Keratinocyte (primary cell): Measurements from ENCODE around the gene PSD2. TPM values are rescaled to one million over a fixed set of nuclear protein-coding genes. Genes with fewer than 3 reads are reported as not detected.

Experiments
- DNase-seq: peaks from one replicate; pipeline ENCODE4 v3.0.0-alpha.2; 2011; ENCODE audit warnings: low read depth, missing footprints, low spot score
- FAIRE-seq: peaks from 2 replicates; lab custom pipeline; 2011; peaks lifted over from hg19 to GRCh38; lab: Jason Lieb, UNC
- H2AFZ ChIP-seq: 2 replicates; pipeline ENCODE4 v1.6.0; 2012; ENCODE audit warnings: low read length, control low read depth, inconsistent platforms; ENCODE audit not compliant: control insufficient read depth
- H3K27ac ChIP-seq: 2 replicates; pipeline ENCODE4 v1.5.1; 2011; ENCODE audit warnings: low read length; ENCODE audit not compliant: control insufficient read depth, insufficient read depth
- H3K27me3 ChIP-seq: 3 replicates; pipeline ENCODE4 v1.6.0; 2011; ENCODE audit warnings: low read length; ENCODE audit not compliant: control insufficient read depth, insufficient read depth; ENCODE audit errors: extremely low read depth
- H3K36me3 ChIP-seq, 2 experiments: 2 replicates in 1 of 2; 3 replicates in 1 of 2; pipeline ENCODE4 v1.5.1; 2011; ENCODE audit warnings: low read length in 2 of 2, mild to moderate bottlenecking in 1 of 2; ENCODE audit not compliant: control insufficient read depth in 2 of 2, insufficient read depth in 2 of 2; ENCODE audit errors: extremely low read depth in 1 of 2
- H3K4me1 ChIP-seq: 3 replicates; pipeline ENCODE4 v1.5.1; 2011; ENCODE audit warnings: low read length; ENCODE audit not compliant: control insufficient read depth, insufficient read depth; ENCODE audit errors: extremely low read depth
- H3K4me2 ChIP-seq: 3 replicates; pipeline ENCODE4 v1.6.0; 2011; ENCODE audit warnings: low read depth, low read length; ENCODE audit not compliant: control insufficient read depth, insufficient read depth; ENCODE audit errors: extremely low read depth
- H3K4me3 ChIP-seq, 3 experiments: fragments of 200-600 bp in 1 of 3; sonication (generic) in 1 of 3; 2 replicates in 2 of 3; 3 replicates in 1 of 3; pipeline ENCODE4 v1.5.1; 2011 to 2016; ENCODE audit warnings: low read length in 3 of 3, mild to moderate bottlenecking in 3 of 3, control low read depth in 2 of 3, inconsistent platforms in 1 of 3, low read depth in 1 of 3, mixed read lengths in 1 of 3, mixed run types in 1 of 3, moderate library complexity in 1 of 3; ENCODE audit not compliant: control insufficient read depth in 2 of 3, insufficient read depth in 2 of 3; ENCODE audit errors: extremely low read depth in 1 of 3
- H3K79me2 ChIP-seq: 2 replicates; pipeline ENCODE4 v1.6.0; 2012; ENCODE audit warnings: low read length; ENCODE audit not compliant: control insufficient read depth, insufficient read depth
- H3K9ac ChIP-seq: 3 replicates; pipeline ENCODE4 v1.6.0; 2011; ENCODE audit warnings: low read length; ENCODE audit not compliant: control insufficient read depth, insufficient read depth; ENCODE audit errors: extremely low read depth
- H3K9me1 ChIP-seq: 3 replicates; pipeline ENCODE4 v1.6.0; 2011; ENCODE audit warnings: low read length; ENCODE audit not compliant: control insufficient read depth, insufficient read depth; ENCODE audit errors: extremely low read depth
- H3K9me3 ChIP-seq: 2 replicates; pipeline ENCODE4 v1.5.1; 2012; ENCODE audit warnings: low read depth, low read length; ENCODE audit not compliant: control insufficient read depth
- H4K20me1 ChIP-seq: 3 replicates; pipeline ENCODE4 v1.6.0; 2011; ENCODE audit warnings: low read length; ENCODE audit not compliant: control insufficient read depth, insufficient read depth; ENCODE audit errors: extremely low read depth
- CTCF ChIP-seq, 3 experiments: IDR thresholded peaks in 1 of 3; conservative IDR thresholded peaks in 1 of 3; optimal IDR thresholded peaks in 1 of 3; 2 replicates in 2 of 3; 3 replicates in 1 of 3; pipeline versions ENCODE3 to v1.5.1; 2011; ENCODE audit warnings: low read length in 3 of 3, mild to moderate bottlenecking in 3 of 3, moderate library complexity in 2 of 3, control low read depth in 1 of 3, inconsistent platforms in 1 of 3; ENCODE audit not compliant: insufficient read depth in 2 of 3; ENCODE audit errors: extremely low read depth in 1 of 3
- EZH2 ChIP-seq: IDR thresholded peaks from one replicate; pipeline ENCODE4 v1.6.1; 2012; ENCODE audit warnings: inconsistent platforms, mild to moderate bottlenecking, low read length, moderate library complexity
- dilution Hi-C: fragments of 300-500 bp; cut with MboI; formaldehyde crosslinking; loops from one replicate; pipeline ENCODE4 v1.7.0; 2020; ENCODE audit warnings: low sequenced_read_pairs; ENCODE audit not compliant: extremely low pct_ligation_motif_present
- polyA plus RNA-seq, 5 experiments: library from polyadenylated mRNA; depleted of rRNA in 3 of 5; stranded (reverse) in 3 of 5; stranded (forward) in 1 of 5; unstranded in 1 of 5; fragments of >200 nt; gene quantifications; 1 replicate in 1 of 5; 2 replicates in 3 of 5; 3 replicates in 1 of 5; pipeline versions ENCODE4 v1.2.1 to v1.2.3, GENCODE V29; 2011 to 2012; ENCODE audit warnings: missing spikeins in 2 of 5, low read depth in 1 of 5, low replicate concordance in 1 of 5

The PSD2 gene
- polyA plus RNA-seq, 1 donor (not counting 4 experiments of a cell fraction or from before 2014, with no cell fraction given), result not detected

DNA sequence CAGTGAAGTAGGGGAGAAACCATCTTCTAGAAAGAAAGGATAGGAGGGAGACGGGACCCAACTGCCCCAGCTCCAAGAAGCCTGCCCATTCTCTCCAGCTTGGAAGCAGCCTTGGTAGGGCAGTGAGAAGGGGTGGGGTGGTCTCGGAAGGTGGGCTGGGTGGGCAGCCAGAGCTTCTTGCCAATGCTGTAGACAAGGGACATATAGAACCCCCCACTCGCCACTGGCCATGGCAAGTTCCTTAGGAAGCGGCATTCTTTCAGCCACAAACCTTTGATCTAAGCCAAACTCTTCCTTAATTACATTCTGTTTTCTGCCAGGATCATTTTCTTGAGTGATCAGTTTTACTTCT lies 90.2 kb downstream of the PSD2 start:
- H3K36me3 ChIP-seq, result no peaks in the 10 kb centered on the region
- no peaks in the 10 kb centered on the region for H3K9me1 ChIP-seq
- dilution Hi-C loops, result no loop called here
- H3K79me2 ChIP-seq, result no peaks in the 10 kb centered on the region
- no peak for TF ChIP-seq CTCF (optimal IDR thresholded peaks at IDR 0.05 in 1 of 3, IDR thresholded peaks at IDR 0.05 in 1 of 3, conservative IDR thresholded peaks at IDR 0.05 in 1 of 3; ENCODE audit: extremely low read depth in 1 of 3, insufficient read depth in 2 of 3, low read length in 3 of 3)
- TF ChIP-seq EZH2, result no peak
- no peak overlapping the region for H3K4me2 ChIP-seq
- DNase-seq (no peak), FAIRE-seq (no peak)
- H3K27ac ChIP-seq, result no peak overlapping the region
- H3K27me3 ChIP-seq, result peaks cover 2% of the 10 kb centered on the region
- H3K9me3 ChIP-seq, result no peaks in the 10 kb centered on the region
- no peaks in the 10 kb centered on the region for H4K20me1 ChIP-seq
- peaks cover 9% of the 10 kb centered on the region for H3K4me1 ChIP-seq
- H2AFZ ChIP-seq, result no peak overlapping the region
- H3K4me3 ChIP-seq, result no peak overlapping the region
- no peak overlapping the region for H3K9ac ChIP-seq

- no peak for TF ChIP-seq EZH2
- TF ChIP-seq CTCF (optimal IDR thresholded peaks at IDR 0.05 in 1 of 3, IDR thresholded peaks at IDR 0.05 in 1 of 3, conservative IDR thresholded peaks at IDR 0.05 in 1 of 3; ENCODE audit: extremely low read depth in 1 of 3, insufficient read depth in 2 of 3, low read length in 3 of 3), result no peak
- dilution Hi-C loops, result no loop called here
- Histone ChIP-seq H2AFZ (no peak overlapping the region), H3K9me1 (no peaks in the 10 kb centered on the region), H3K27ac (no peak overlapping the region), H3K4me1 (peaks cover 9% of the 10 kb centered on the region), H3K4me2 (no peak overlapping the region), H3K27me3 (peaks cover 5% of the 10 kb centered on the region), H4K20me1 (no peaks in the 10 kb centered on the region), H3K9me3 (no peaks in the 10 kb centered on the region), H3K79me2 (no peaks in the 10 kb centered on the region), H3K4me3 (no peak overlapping the region), H3K36me3 (no peaks in the 10 kb centered on the region), H3K9ac (no peak overlapping the region)
- no peak for DNase-seq
- FAIRE-seq, result no peak
These were observed 90.6 kb downstream of the PSD2 start for GRCh38 chr5:139886213-139886612.
